ENCODE data around the gene SPAG7. TPM values are rescaled to one million over a fixed set of nuclear protein-coding genes. Genes with fewer than 3 reads are reported as not detected.

The SPAG7 gene
- total and polyA plus RNA-seq, 5 donors from 2014 or later, result 52.5 to 130 (median 106) TPM

DNA sequence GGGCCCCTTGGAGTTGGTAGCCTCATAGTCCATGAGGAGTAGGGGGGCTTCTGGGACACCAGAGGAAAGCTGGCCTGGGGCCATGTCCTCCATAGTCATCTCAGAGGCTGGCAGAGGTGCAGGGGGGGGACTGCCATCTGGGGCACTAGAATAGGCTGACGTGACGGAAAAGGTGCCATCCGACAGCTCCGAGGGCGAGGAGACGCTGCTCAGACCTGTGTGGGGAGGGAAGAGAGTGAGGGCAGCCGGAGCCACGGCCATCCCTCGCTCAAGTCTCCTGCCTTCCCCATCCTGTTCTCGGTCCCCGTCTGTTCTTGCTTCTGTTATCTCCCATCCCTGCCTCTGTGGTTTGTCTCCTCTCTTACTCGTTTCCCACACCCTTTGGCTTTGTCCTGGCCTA lies 4.7 kb upstream of the SPAG7 start:
- H3K27ac Mint-ChIP-seq, result peak overlapping the region in 1 of 3 donors; percentile 25
- no peak for DNase-seq

DNA sequence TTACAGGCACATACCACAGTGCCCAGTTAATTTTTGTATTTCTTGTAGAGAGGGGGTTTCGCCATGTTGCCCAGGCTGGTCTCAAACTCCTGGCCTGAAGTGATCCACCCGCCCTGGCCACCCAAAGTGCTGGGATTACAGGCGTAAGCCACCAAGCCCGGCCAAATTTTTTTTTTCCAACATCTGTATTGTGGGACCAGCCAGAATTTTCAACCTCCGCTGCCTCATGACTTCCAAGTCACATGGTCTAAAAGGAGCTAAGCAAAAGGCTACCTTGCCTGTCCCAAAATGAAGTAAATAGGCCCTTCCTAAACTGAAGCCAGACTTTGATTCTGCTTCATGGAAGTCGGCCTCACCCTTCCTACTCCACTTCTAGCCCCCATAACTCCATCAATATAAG lies 4.2 kb upstream of the SPAG7 start:
- Mint-ChIP-seq H3K36me3 (peaks cover 40% of the 10 kb centered on the region), H3K27ac (no peak overlapping the region), H3K4me3 (no peak overlapping the region), H3K27me3 (no peaks in the 10 kb centered on the region), H3K9me3 (no peaks in the 10 kb centered on the region), H3K4me1 (peaks cover 0 to 20% (median 16%) of the 10 kb centered on the region in 4 donors)
- Histone ChIP-seq H3K4me3 (ENCODE audit: low read depth, low read length) (no peak overlapping the region), H3K27ac (ENCODE audit: insufficient read depth, low read length, poor library complexity, severe bottlenecking) (no peak overlapping the region), H3K4me1 (ENCODE audit: control insufficient read depth, insufficient read depth, low read length, poor library complexity, severe bottlenecking) (peaks cover 25% of the 10 kb centered on the region), H3K27me3 (ENCODE audit: control insufficient read depth, insufficient read depth, low read length) (no peaks in the 10 kb centered on the region), H3K9me3 (ENCODE audit: control insufficient read depth in 2 of 2, low read length in 2 of 2) (no peaks in the 10 kb centered on the region), H3K36me3 (ENCODE audit: control insufficient read depth, insufficient read depth, low read length) (peaks cover 39% of the 10 kb centered on the region)
- no peak for DNase-seq
- no peak for ATAC-seq (ENCODE audit: low read depth in 2 of 2)

More for the DNA sequence above, 4.7 kb upstream of the SPAG7 start:
- Histone ChIP-seq H3K36me3 (ENCODE audit: control insufficient read depth, insufficient read depth, low read length) (peaks cover 44% of the 10 kb centered on the region), H3K27me3 (ENCODE audit: control insufficient read depth, insufficient read depth, low read length) (no peaks in the 10 kb centered on the region), H3K4me1 (ENCODE audit: control insufficient read depth, insufficient read depth, low read length, poor library complexity, severe bottlenecking) (peaks cover 23% of the 10 kb centered on the region), H3K4me3 (ENCODE audit: low read depth, low read length) (no peak overlapping the region), H3K9me3 (ENCODE audit: control insufficient read depth in 2 of 2, low read length in 2 of 2) (no peaks in the 10 kb centered on the region), H3K27ac (ENCODE audit: insufficient read depth, low read length, poor library complexity, severe bottlenecking) (no peak overlapping the region)
- H3K9me3 Mint-ChIP-seq, result no peaks in the 10 kb centered on the region
- peaks cover 45% of the 10 kb centered on the region for H3K36me3 Mint-ChIP-seq
- no peak for ATAC-seq (ENCODE audit: low read depth in 2 of 2)
- H3K27me3 Mint-ChIP-seq, result no peaks in the 10 kb centered on the region
- H3K4me1 Mint-ChIP-seq, result peaks cover 0 to 20% (median 16%) of the 10 kb centered on the region in 4 donors
- no peak overlapping the region for H3K4me3 Mint-ChIP-seq

DNA sequence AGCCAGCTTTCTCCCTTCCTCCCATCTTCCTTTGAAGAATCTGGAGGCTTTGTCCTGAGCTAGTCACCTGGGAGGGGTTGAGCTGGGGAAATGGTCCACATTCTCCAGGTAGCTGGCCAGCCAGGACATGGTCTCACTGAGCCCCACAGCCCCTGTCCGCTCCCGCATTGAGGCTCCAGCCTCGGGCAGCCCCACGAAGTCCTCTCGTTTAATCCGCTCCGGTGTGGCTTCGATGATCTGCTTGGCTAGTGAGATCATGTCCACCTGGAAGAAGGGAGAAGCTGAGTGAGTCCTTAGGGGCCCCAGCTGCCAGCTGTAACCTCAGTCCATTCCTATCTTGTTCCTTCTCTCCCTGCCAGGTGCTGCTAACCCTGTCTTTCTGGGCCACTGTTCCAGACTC lies 2.7 kb upstream of the SPAG7 start:
- no peak overlapping the region for H3K27ac ChIP-seq (ENCODE audit: insufficient read depth, low read length, poor library complexity, severe bottlenecking)
- no peaks in the 10 kb centered on the region for H3K9me3 Mint-ChIP-seq
- H3K4me1 ChIP-seq (ENCODE audit: control insufficient read depth, insufficient read depth, low read length, poor library complexity, severe bottlenecking), result peaks cover 31% of the 10 kb centered on the region
- H3K36me3 ChIP-seq (ENCODE audit: control insufficient read depth, insufficient read depth, low read length), result peaks cover 34% of the 10 kb centered on the region
- no peak for ATAC-seq (ENCODE audit: low read depth in 2 of 2)
- H3K9me3 ChIP-seq (ENCODE audit: control insufficient read depth in 2 of 2, low read length in 2 of 2), result no peaks in the 10 kb centered on the region
- H3K27me3 Mint-ChIP-seq, result no peaks in the 10 kb centered on the region
- H3K4me1 Mint-ChIP-seq, result peaks cover 6 to 26% (median 23%) of the 10 kb centered on the region in 4 donors
- peak overlapping the region in 3 of 4 donors; percentile 15 to 67 (median 64) for H3K4me3 Mint-ChIP-seq
- H3K27ac Mint-ChIP-seq, result peak overlapping the region in 1 of 3 donors; percentile 87
- no peak for DNase-seq
- no peak overlapping the region for H3K4me3 ChIP-seq (ENCODE audit: low read depth, low read length)
- H3K27me3 ChIP-seq (ENCODE audit: control insufficient read depth, insufficient read depth, low read length), result no peaks in the 10 kb centered on the region
- peaks cover 40% of the 10 kb centered on the region for H3K36me3 Mint-ChIP-seq

DNA sequence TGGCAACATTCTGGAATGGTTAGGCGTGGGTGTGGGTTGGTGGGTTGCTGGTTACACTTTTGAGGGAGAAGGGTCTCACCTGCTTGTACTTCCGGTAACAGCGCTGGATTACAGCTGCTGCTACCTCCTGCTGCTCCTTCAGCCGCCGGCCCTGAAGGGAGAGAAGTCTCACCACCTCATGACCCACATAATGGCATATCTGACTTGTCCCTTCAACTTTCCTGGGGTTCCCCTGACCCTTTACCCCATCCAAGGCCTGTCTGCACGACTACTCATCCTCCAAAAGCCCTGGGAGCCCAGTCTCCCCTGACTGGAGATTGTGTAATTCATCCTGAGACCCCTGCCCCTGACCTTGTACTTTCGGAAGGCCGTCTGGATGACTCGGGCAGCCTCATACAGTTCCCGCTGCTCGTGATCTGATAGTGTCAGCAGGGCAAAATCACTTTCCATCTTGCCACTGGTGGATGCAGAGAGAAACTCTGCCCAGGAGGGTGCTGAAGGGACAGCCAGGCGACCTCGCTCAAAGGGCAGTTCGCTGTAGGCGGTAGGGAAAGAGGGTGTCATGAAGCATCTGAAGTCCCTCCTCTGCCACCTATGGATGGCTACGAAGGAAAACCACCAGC lies 2.0 kb upstream of the SPAG7 start:
- Mint-ChIP-seq H3K4me3 (no peak overlapping the region), H3K27me3 (no peaks in the 10 kb centered on the region), H3K9me3 (no peaks in the 10 kb centered on the region), H3K36me3 (peaks cover 36% of the 10 kb centered on the region), H3K27ac (peak overlapping the region in 1 of 3 donors; percentile 96), H3K4me1 (peaks cover 6 to 27% (median 22%) of the 10 kb centered on the region in 4 donors)
- Histone ChIP-seq H3K4me1 (ENCODE audit: control insufficient read depth, insufficient read depth, low read length, poor library complexity, severe bottlenecking) (peaks cover 31% of the 10 kb centered on the region), H3K36me3 (ENCODE audit: control insufficient read depth, insufficient read depth, low read length) (peaks cover 31% of the 10 kb centered on the region), H3K9me3 (ENCODE audit: control insufficient read depth in 2 of 2, low read length in 2 of 2) (no peaks in the 10 kb centered on the region), H3K27me3 (ENCODE audit: control insufficient read depth, insufficient read depth, low read length) (no peaks in the 10 kb centered on the region), H3K4me3 (ENCODE audit: low read depth, low read length) (peak overlapping the region; percentile 44), H3K27ac (ENCODE audit: insufficient read depth, low read length, poor library complexity, severe bottlenecking) (peak overlapping the region; percentile 11)
- no peak for ATAC-seq (ENCODE audit: low read depth in 2 of 2)
- DNase-seq, result no peak

DNA sequence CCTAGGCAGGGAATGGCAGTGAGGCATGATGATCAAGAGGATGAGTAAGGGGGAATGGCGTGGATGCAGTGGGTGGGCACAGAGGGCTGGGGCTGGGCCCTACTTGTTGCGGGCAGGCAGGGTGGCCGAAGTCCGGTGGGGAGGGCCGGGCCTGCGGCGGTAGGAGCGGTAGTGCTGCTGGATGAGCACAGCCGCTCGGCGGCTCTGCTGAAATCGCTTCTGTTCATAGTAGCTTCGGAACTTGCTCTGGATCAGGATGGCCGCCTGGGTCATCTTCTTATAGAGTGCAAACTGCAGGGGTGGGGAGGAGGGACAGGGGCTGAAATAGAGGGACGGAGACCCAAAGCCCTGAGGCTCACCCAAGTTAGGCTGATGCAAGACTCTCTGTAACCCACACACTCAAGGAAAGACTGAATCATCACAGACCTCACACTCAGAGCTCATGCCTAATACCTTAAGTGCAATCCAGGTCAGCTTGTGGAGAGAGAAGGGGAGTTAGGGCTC lies 1.5 kb upstream of the SPAG7 start:
- H3K36me3 Mint-ChIP-seq, result peaks cover 32% of the 10 kb centered on the region
- peak overlapping the region; percentile 69 for H3K4me3 ChIP-seq (ENCODE audit: low read depth, low read length)
- no peak for ATAC-seq (ENCODE audit: low read depth in 2 of 2)

DNA sequence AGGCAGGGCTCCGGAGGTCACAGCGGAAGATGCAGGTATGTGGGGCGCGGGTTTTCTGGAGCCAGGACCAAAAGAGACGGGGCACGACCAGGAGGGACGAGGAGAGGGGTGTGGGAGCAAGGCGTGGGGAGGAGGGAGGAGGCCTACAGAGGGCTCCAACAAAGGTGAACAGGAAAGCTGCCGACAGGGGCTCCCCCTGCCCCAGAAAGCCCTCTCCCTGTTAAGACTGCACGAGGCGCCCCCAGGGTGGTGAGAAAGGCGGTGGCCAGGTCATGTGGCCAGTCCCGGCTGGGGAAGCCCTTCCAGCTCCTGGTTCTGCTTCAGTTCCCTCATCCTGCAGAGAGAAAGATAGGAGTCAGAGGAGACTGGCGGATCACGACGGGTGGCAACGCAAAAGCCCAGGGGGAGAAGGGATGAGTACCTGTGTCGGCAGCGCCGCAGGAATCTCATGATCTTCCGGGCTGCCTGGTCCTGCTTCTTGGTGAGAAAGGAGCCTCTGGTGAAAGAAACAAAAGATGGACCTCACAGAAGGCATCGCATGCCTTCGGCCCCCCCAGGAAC lies 949 bp upstream of the SPAG7 start:
- DNase-seq, result no peak
- H3K27me3 ChIP-seq (ENCODE audit: control insufficient read depth, insufficient read depth, low read length), result no peaks in the 10 kb centered on the region
- peak overlapping the region in 1 of 3 donors; percentile 96 for H3K27ac Mint-ChIP-seq
- peaks cover 31% of the 10 kb centered on the region for H3K4me1 ChIP-seq (ENCODE audit: control insufficient read depth, insufficient read depth, low read length, poor library complexity, severe bottlenecking)
- H3K36me3 ChIP-seq (ENCODE audit: control insufficient read depth, insufficient read depth, low read length), result peaks cover 20% of the 10 kb centered on the region
- H3K4me3 Mint-ChIP-seq, result no peak overlapping the region
- peaks cover 29% of the 10 kb centered on the region for H3K36me3 Mint-ChIP-seq
- no peaks in the 10 kb centered on the region for H3K9me3 Mint-ChIP-seq
- H3K4me3 ChIP-seq (ENCODE audit: low read depth, low read length), result peak overlapping the region; percentile 69
- peaks cover 6 to 27% (median 22%) of the 10 kb centered on the region in 4 donors for H3K4me1 Mint-ChIP-seq
- no peaks in the 10 kb centered on the region for H3K27me3 Mint-ChIP-seq
- no peaks in the 10 kb centered on the region for H3K9me3 ChIP-seq (ENCODE audit: control insufficient read depth in 2 of 2, low read length in 2 of 2)
- ATAC-seq (ENCODE audit: low read depth in 2 of 2), result no peak
- peak overlapping the region; percentile 88 for H3K27ac ChIP-seq (ENCODE audit: insufficient read depth, low read length, poor library complexity, severe bottlenecking)

More for the DNA sequence above, 1.5 kb upstream of the SPAG7 start:
- peak overlapping the region in 1 of 3 donors; percentile 96 for H3K27ac Mint-ChIP-seq
- H3K4me1 Mint-ChIP-seq, result peaks cover 6 to 27% (median 22%) of the 10 kb centered on the region in 4 donors
- peak in 1 of 3 donors; percentile 28 for DNase-seq
- peaks cover 31% of the 10 kb centered on the region for H3K4me1 ChIP-seq (ENCODE audit: control insufficient read depth, insufficient read depth, low read length, poor library complexity, severe bottlenecking)
- no peaks in the 10 kb centered on the region for H3K9me3 Mint-ChIP-seq
- H3K27ac ChIP-seq (ENCODE audit: insufficient read depth, low read length, poor library complexity, severe bottlenecking), result peak overlapping the region; percentile 88
- no peaks in the 10 kb centered on the region for H3K27me3 Mint-ChIP-seq
- H3K27me3 ChIP-seq (ENCODE audit: control insufficient read depth, insufficient read depth, low read length), result no peaks in the 10 kb centered on the region
- H3K9me3 ChIP-seq (ENCODE audit: control insufficient read depth in 2 of 2, low read length in 2 of 2), result no peaks in the 10 kb centered on the region
- no peak overlapping the region for H3K4me3 Mint-ChIP-seq
- peaks cover 25% of the 10 kb centered on the region for H3K36me3 ChIP-seq (ENCODE audit: control insufficient read depth, insufficient read depth, low read length)

DNA sequence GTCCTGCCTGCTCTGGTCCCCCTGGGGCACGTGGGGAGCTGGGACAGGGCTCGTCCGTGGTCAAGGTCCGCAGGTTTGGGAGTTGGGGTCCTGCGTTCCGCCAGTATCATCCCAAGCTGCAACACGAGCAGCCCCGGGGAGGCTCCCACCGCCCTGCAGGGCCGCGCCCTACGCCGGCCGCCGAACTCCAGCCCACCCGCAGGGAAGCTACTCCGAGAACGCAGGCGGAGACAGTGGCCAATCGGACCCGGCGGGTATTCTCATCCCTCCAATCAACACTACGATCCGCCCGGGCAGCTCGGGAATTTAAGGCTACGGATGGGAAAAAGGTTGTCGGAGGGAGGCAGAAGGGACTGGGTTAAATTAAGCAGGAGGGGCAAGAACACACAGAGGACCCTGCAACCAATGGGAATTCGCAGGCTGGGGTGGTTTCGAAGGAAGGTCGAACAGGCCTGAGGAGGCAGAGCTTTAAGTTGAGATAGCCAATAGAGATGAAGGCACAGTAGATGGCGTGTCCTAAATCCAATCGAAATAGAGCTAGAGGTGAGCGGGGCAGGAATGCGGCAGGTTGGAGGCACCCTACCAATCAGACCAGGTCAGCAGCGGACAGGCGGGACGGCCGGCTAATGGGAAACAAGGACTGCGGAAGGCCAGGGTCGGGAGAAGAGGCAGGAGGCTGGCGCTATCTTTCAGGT lies 626 bp downstream of the SPAG7 start:
- H3K36me3 Mint-ChIP-seq, result peaks cover 25% of the 10 kb centered on the region

More for the DNA sequence above, 626 bp downstream of the SPAG7 start:
- Mint-ChIP-seq H3K27me3 (no peaks in the 10 kb centered on the region), H3K4me3 (no peak overlapping the region), H3K9me3 (no peaks in the 10 kb centered on the region), H3K4me1 (peaks cover 6 to 27% (median 23%) of the 10 kb centered on the region in 4 donors), H3K27ac (peak overlapping the region in 1 of 3 donors; percentile 53)
- peak; percentile 88 to 90 for ATAC-seq (ENCODE audit: low read depth in 2 of 2)
- H3K9me3 ChIP-seq (ENCODE audit: control insufficient read depth in 2 of 2, low read length in 2 of 2), result no peaks in the 10 kb centered on the region
- peaks cover 31% of the 10 kb centered on the region for H3K4me1 ChIP-seq (ENCODE audit: control insufficient read depth, insufficient read depth, low read length, poor library complexity, severe bottlenecking)
- peaks cover 7% of the 10 kb centered on the region for H3K36me3 ChIP-seq (ENCODE audit: control insufficient read depth, insufficient read depth, low read length)
- peak; percentile 88 to 99 (median 95) for DNase-seq
- H3K27ac ChIP-seq (ENCODE audit: insufficient read depth, low read length, poor library complexity, severe bottlenecking), result peak overlapping the region; percentile 88
- H3K27me3 ChIP-seq (ENCODE audit: control insufficient read depth, insufficient read depth, low read length), result no peaks in the 10 kb centered on the region
- peak overlapping the region; percentile 90 for H3K4me3 ChIP-seq (ENCODE audit: low read depth, low read length)
